Thyroid gland (tissue), 4 donors: ENCODE measurements around the gene TMEM259. TPM values are rescaled to one million over a fixed set of nuclear protein-coding genes. Genes with fewer than 3 reads are reported as not detected.

ENCODE experiments used
- DNase-seq, 2 donors: peaks; one replicate each; pipeline ENCODE4 v3.0.0-alpha.2; 2019
- H3K27ac ChIP-seq, 3 donors: fragments of 200-600 bp; sonication (generic); 1 replicate in 2 of 3; 2 replicates in 1 of 3; pipeline ENCODE4 v1.5.1; 2016 to 2019; ENCODE audit warnings: mild to moderate bottlenecking in 1 of 3, moderate library complexity in 1 of 3
- H3K27me3 ChIP-seq: fragments of 200-600 bp; sonication (generic); one replicate; pipeline ENCODE4 v1.5.1; 2019
- H3K36me3 ChIP-seq, 2 donors: fragments of 200-600 bp; sonication (generic); one replicate each; pipeline ENCODE4 v1.5.1; 2016 to 2019
- H3K4me1 ChIP-seq, 2 donors: fragments of 200-600 bp; sonication (generic); one replicate each; pipeline ENCODE4 v1.5.1; 2017 to 2019
- H3K4me3 ChIP-seq, 3 donors: fragments of 200-600 bp; sonication (generic); replicated peaks in 1 of 3; 1 replicate in 2 of 3; 2 replicates in 1 of 3; pipeline ENCODE4 v1.5.1; 2016; ENCODE audit warnings: mild to moderate bottlenecking in 1 of 3
- H3K9me3 ChIP-seq: fragments of 200-600 bp; sonication (generic); one replicate; pipeline ENCODE4 v1.5.1; 2017
- POLR2A ChIP-seq, 2 donors: fragments of 450-650 bp; IDR thresholded peaks; one replicate each; pipeline ENCODE4 v1.6.1; 2017; ENCODE audit warnings: antibody characterized with exemption in 2 of 2, mild to moderate bottlenecking in 2 of 2, moderate library complexity in 1 of 2
- WGBS, 2 donors: methylation state at CpG; one replicate each; pipeline ENCODE4 v1.1.5; 2017; 5-methylcytosine and 5-hydroxymethylcytosine counted together
- intact Hi-C: fragments of 100-400 bp; cut with DNase I; formaldehyde crosslinking; loops from one replicate; pipeline ENCODE4 v1.15.1; 2023
- total RNA-seq, 4 donors: library from RNA; depleted of rRNA; stranded (reverse); fragments of >200 nt; gene quantifications; one replicate each; pipeline ENCODE4 v1.2.3, GENCODE V29; 2016
- TF ChIP-seq, protein P1 (sequence below), 6 experiments: fragments of 200-600 bp in 3 of 6; fragments of 450-650 bp in 3 of 6; sonication (generic) in 3 of 6; IDR thresholded peaks; one replicate each; pipeline ENCODE4 v1.5.1; 2016 to 2019; ENCODE audit warnings: antibody characterized with exemption in 6 of 6, mild to moderate bottlenecking in 2 of 6, inconsistent platforms in 1 of 6, moderate library complexity in 1 of 6

The TMEM259 gene
- total RNA-seq, 4 donors from 2014 or later: 162 to 238 (median 192) TPM

GRCh38 chr19:1051791-1052190 lies 30.9 kb upstream of the TMEM259 start:
- intact Hi-C loops: no loop called here
- H3K9me3 ChIP-seq: no peaks in the 10 kb centered on the region
- TF ChIP-seq POLR2A (IDR thresholded peaks at IDR 0.05): no peak
- TF ChIP-seq, protein P1, sequence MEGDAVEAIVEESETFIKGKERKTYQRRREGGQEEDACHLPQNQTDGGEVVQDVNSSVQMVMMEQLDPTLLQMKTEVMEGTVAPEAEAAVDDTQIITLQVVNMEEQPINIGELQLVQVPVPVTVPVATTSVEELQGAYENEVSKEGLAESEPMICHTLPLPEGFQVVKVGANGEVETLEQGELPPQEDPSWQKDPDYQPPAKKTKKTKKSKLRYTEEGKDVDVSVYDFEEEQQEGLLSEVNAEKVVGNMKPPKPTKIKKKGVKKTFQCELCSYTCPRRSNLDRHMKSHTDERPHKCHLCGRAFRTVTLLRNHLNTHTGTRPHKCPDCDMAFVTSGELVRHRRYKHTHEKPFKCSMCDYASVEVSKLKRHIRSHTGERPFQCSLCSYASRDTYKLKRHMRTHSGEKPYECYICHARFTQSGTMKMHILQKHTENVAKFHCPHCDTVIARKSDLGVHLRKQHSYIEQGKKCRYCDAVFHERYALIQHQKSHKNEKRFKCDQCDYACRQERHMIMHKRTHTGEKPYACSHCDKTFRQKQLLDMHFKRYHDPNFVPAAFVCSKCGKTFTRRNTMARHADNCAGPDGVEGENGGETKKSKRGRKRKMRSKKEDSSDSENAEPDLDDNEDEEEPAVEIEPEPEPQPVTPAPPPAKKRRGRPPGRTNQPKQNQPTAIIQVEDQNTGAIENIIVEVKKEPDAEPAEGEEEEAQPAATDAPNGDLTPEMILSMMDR (IDR thresholded peaks at IDR 0.05): no peak
- 87 to 88% methylated on average over 9 to 14 of the region's 17 CpGs for WGBS, 2 donors
- H3K27me3 ChIP-seq: no peaks in the 10 kb centered on the region
- no peak overlapping the region for H3K4me3 ChIP-seq
- no peak overlapping the region for H3K27ac ChIP-seq
- no peaks in the 10 kb centered on the region for H3K36me3 ChIP-seq
- DNase-seq: no peak
- H3K4me1 ChIP-seq: no peaks in the 10 kb centered on the region

GRCh38 chr19:1050989-1051788 lies 30.3 kb upstream of the TMEM259 start:
- Histone ChIP-seq H3K36me3 (no peaks in the 10 kb centered on the region), H3K27ac (no peak overlapping the region), H3K4me1 (no peaks in the 10 kb centered on the region), H3K27me3 (no peaks in the 10 kb centered on the region), H3K4me3 (no peak overlapping the region), H3K9me3 (no peaks in the 10 kb centered on the region)
- WGBS, 2 donors: 94 to 96% methylated on average over 22 to 27 of the region's 31 CpGs
- intact Hi-C loops: no loop called here
- no peak for DNase-seq
- TF ChIP-seq, protein P1 (IDR thresholded peaks at IDR 0.05): no peak
- no peak for TF ChIP-seq POLR2A (IDR thresholded peaks at IDR 0.05)

DNA sequence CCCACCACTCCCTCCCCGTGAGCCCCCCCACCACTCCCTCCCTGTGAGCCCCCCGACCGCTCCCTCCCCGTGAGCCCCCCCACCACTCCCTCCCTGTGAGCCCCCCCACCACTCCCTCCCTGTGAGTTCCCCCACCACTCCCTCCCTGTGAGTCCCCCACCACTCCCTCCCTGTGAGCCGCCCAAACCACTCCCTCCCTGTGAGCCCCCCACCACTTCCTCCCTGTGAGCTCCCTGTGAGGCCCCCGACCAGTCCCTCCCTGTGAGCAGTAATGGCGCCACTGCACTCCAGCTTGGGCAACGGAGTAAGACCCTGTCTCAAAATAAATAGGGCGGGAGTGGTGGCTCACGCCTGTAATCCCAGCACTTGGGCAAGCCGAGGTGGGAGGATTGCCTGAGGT lies 28.9 kb upstream of the TMEM259 start:
- Histone ChIP-seq H3K27ac (no peak overlapping the region), H3K36me3 (no peaks in the 10 kb centered on the region), H3K4me1 (no peaks in the 10 kb centered on the region), H3K4me3 (no peak overlapping the region), H3K9me3 (no peaks in the 10 kb centered on the region), H3K27me3 (no peaks in the 10 kb centered on the region)
- intact Hi-C loops: no loop called here
- no peak for DNase-seq
- 64 to 82% methylated on average over 4 to 7 of the region's 11 CpGs for WGBS, 2 donors
- no peak for TF ChIP-seq POLR2A (IDR thresholded peaks at IDR 0.05)
- TF ChIP-seq, protein P1 (IDR thresholded peaks at IDR 0.05): no peak

GRCh38 chr19:1049106-1049505 lies 28.2 kb upstream of the TMEM259 start:
- no peaks in the 10 kb centered on the region for H3K9me3 ChIP-seq
- no peak overlapping the region for H3K27ac ChIP-seq
- H3K4me1 ChIP-seq: no peaks in the 10 kb centered on the region
- no peak for DNase-seq
- H3K27me3 ChIP-seq: no peaks in the 10 kb centered on the region
- WGBS, 2 donors: 99 to 100% methylated on average over 9 to 14 of the region's 17 CpGs
- H3K4me3 ChIP-seq: no peak overlapping the region
- no peaks in the 10 kb centered on the region for H3K36me3 ChIP-seq
- TF ChIP-seq, protein P1 (IDR thresholded peaks at IDR 0.05): no peak
- no peak for TF ChIP-seq POLR2A (IDR thresholded peaks at IDR 0.05)
- intact Hi-C loops: no loop called here

GRCh38 chr19:1047696-1048147 lies 26.8 kb upstream of the TMEM259 start:
- H3K27me3 ChIP-seq: no peaks in the 10 kb centered on the region
- intact Hi-C loops: no loop called here
- TF ChIP-seq POLR2A (IDR thresholded peaks at IDR 0.05): no peak
- TF ChIP-seq, protein P1 (IDR thresholded peaks at IDR 0.05): no peak
- no peak overlapping the region for H3K27ac ChIP-seq
- no peaks in the 10 kb centered on the region for H3K36me3 ChIP-seq
- no peaks in the 10 kb centered on the region for H3K9me3 ChIP-seq
- no peak for DNase-seq
- WGBS, 2 donors: 86% methylated on average over 17 to 19 of the region's 20 CpGs
- no peak overlapping the region for H3K4me3 ChIP-seq
- peaks cover 0 to 5% of the 10 kb centered on the region in 2 donors for H3K4me1 ChIP-seq
